Measurements from ENCODE around the gene AR. TPM values are rescaled to one million over a fixed set of nuclear protein-coding genes. Genes with fewer than 3 reads are reported as not detected.
"Not testable (repeated sequence)": the region's sequence is repeated elsewhere in the genome, so short reads cannot be mapped to it uniquely, and the experiment has no call there.

The AR gene
- polyA plus RNA-seq, 1 donor from 2014 or later: 1.1 TPM

- Histone ChIP-seq H3K27me3 (ENCODE audit: insufficient read depth, low read depth, low read length) (no peaks in the 10 kb centered on the region), H4K20me1 (ENCODE audit: insufficient read depth) (no peaks in the 10 kb centered on the region), H3K4me2 (ENCODE audit: low read length) (no peak overlapping the region), H3K9me3 (ENCODE audit: low read length) (no peaks in the 10 kb centered on the region), H3K36me3 (ENCODE audit: insufficient read depth, low read length) (no peaks in the 10 kb centered on the region), H3K27ac (ENCODE audit: low read length) (no peak overlapping the region), H3K79me2 (replicated peaks; ENCODE audit: insufficient read depth, low read length) (no peaks in the 10 kb centered on the region), H3K4me3 (ENCODE audit: low read length) (no peak overlapping the region), H3K9me2 (ENCODE audit: insufficient read depth, low read length) (no peaks in the 10 kb centered on the region), H2AFZ (ENCODE audit: low read depth, low read length) (no peak overlapping the region), H3F3A (ENCODE audit: insufficient read depth, low read length, poor library complexity, severe bottlenecking) (no peaks in the 10 kb centered on the region), H3K9ac (ENCODE audit: low read length) (no peak overlapping the region)
- no peak for TF ChIP-seq TAF1 (IDR thresholded peaks at IDR 0.05; ENCODE audit: low read depth)
- no peak for TF ChIP-seq POLR2AphosphoS5 (IDR thresholded peaks at IDR 0.05)
- TF ChIP-seq, protein P1, sequence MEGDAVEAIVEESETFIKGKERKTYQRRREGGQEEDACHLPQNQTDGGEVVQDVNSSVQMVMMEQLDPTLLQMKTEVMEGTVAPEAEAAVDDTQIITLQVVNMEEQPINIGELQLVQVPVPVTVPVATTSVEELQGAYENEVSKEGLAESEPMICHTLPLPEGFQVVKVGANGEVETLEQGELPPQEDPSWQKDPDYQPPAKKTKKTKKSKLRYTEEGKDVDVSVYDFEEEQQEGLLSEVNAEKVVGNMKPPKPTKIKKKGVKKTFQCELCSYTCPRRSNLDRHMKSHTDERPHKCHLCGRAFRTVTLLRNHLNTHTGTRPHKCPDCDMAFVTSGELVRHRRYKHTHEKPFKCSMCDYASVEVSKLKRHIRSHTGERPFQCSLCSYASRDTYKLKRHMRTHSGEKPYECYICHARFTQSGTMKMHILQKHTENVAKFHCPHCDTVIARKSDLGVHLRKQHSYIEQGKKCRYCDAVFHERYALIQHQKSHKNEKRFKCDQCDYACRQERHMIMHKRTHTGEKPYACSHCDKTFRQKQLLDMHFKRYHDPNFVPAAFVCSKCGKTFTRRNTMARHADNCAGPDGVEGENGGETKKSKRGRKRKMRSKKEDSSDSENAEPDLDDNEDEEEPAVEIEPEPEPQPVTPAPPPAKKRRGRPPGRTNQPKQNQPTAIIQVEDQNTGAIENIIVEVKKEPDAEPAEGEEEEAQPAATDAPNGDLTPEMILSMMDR (IDR thresholded peaks at IDR 0.05; ENCODE audit: poor library complexity, severe bottlenecking): no peak
- no peak for TF ChIP-seq SMC3 (conservative IDR thresholded peaks at IDR 0.05; ENCODE audit: poor library complexity)
- TF ChIP-seq MXI1 (conservative IDR thresholded peaks at IDR 0.05; ENCODE audit: poor library complexity, severe bottlenecking): no peak
- TF ChIP-seq EZH2 (IDR thresholded peaks at IDR 0.05; ENCODE audit: borderline replicate concordance, insufficient read depth, low read length, poor library complexity, severe bottlenecking): no peak
- TF ChIP-seq, protein P2, sequence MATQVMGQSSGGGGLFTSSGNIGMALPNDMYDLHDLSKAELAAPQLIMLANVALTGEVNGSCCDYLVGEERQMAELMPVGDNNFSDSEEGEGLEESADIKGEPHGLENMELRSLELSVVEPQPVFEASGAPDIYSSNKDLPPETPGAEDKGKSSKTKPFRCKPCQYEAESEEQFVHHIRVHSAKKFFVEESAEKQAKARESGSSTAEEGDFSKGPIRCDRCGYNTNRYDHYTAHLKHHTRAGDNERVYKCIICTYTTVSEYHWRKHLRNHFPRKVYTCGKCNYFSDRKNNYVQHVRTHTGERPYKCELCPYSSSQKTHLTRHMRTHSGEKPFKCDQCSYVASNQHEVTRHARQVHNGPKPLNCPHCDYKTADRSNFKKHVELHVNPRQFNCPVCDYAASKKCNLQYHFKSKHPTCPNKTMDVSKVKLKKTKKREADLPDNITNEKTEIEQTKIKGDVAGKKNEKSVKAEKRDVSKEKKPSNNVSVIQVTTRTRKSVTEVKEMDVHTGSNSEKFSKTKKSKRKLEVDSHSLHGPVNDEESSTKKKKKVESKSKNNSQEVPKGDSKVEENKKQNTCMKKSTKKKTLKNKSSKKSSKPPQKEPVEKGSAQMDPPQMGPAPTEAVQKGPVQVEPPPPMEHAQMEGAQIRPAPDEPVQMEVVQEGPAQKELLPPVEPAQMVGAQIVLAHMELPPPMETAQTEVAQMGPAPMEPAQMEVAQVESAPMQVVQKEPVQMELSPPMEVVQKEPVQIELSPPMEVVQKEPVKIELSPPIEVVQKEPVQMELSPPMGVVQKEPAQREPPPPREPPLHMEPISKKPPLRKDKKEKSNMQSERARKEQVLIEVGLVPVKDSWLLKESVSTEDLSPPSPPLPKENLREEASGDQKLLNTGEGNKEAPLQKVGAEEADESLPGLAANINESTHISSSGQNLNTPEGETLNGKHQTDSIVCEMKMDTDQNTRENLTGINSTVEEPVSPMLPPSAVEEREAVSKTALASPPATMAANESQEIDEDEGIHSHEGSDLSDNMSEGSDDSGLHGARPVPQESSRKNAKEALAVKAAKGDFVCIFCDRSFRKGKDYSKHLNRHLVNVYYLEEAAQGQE (IDR thresholded peaks at IDR 0.05; ENCODE audit: borderline replicate concordance): no peak
- no peak for TF ChIP-seq RAD21 (conservative IDR thresholded peaks at IDR 0.05)
- TF ChIP-seq EP300 (conservative IDR thresholded peaks at IDR 0.05; ENCODE audit: poor library complexity, severe bottlenecking): no peak
Measured at GRCh38 chrX:67636532-67636931, 92.7 kb downstream of the AR start.

DNA sequence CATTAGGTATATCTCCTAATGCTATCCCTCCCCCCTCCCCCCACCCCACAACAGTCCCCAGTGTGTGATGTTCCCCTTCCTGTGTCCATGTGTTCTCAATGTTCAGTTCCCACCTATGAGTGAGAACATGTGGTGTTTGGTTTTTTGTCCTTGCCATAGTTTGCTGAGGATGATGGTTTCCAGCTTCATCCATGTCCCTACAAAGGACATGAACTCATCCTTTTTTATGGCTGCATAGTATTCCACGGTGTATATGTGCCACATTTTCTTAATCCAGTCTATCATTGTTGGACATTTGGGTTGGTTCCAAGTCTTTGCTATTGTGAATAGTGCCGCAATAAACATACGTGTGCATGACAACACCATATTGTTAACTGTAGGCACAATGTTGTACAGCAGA lies 93.5 kb downstream of the AR start:
- H3K9me3 ChIP-seq (ENCODE audit: low read length); H3K4me2 ChIP-seq (ENCODE audit: low read length); H3K9ac ChIP-seq (ENCODE audit: low read length); H3K79me2 ChIP-seq (replicated peaks; ENCODE audit: insufficient read depth, low read length); H4K20me1 ChIP-seq (ENCODE audit: insufficient read depth); H3K36me3 ChIP-seq (ENCODE audit: insufficient read depth, low read length); H3K4me3 ChIP-seq (ENCODE audit: low read length); H3K27me3 ChIP-seq (ENCODE audit: insufficient read depth, low read depth, low read length); H2AFZ ChIP-seq (ENCODE audit: low read depth, low read length); H3K27ac ChIP-seq (ENCODE audit: low read length); H3K9me2 ChIP-seq (ENCODE audit: insufficient read depth, low read length); H3F3A ChIP-seq (ENCODE audit: insufficient read depth, low read length, poor library complexity, severe bottlenecking): not testable (repeated sequence)

DNA sequence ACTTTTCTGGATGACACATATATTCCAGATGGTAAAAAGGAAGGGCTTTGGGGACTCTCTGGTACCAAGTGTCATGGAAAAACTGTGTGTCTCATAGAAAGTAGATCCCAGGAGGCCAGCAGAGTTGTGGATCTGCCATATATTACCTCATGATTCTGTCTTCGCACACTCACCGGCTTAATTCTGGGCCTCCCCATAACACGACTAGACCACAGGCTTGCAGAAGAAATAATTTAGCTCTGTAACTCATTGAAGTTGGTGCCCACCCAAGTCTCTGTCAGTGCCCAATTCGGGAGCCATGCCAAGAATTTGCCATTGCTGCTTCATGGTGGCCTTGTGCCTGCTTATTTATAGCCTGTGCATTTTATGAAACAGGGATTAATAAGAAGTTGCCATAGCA lies 104.5 kb downstream of the AR start:
- Histone ChIP-seq H3F3A (ENCODE audit: insufficient read depth, low read length, poor library complexity, severe bottlenecking) (no peaks in the 10 kb centered on the region), H3K4me3 (ENCODE audit: low read length) (no peak overlapping the region), H2AFZ (ENCODE audit: low read depth, low read length) (no peak overlapping the region), H3K4me2 (ENCODE audit: low read length) (no peak overlapping the region), H3K9ac (ENCODE audit: low read length) (no peak overlapping the region), H3K27me3 (ENCODE audit: insufficient read depth, low read depth, low read length) (no peaks in the 10 kb centered on the region), H3K9me2 (ENCODE audit: insufficient read depth, low read length) (no peaks in the 10 kb centered on the region), H4K20me1 (ENCODE audit: insufficient read depth) (no peaks in the 10 kb centered on the region), H3K27ac (ENCODE audit: low read length) (no peak overlapping the region), H3K9me3 (ENCODE audit: low read length) (no peaks in the 10 kb centered on the region), H3K79me2 (replicated peaks; ENCODE audit: insufficient read depth, low read length) (no peaks in the 10 kb centered on the region), H3K36me3 (ENCODE audit: insufficient read depth, low read length) (no peaks in the 10 kb centered on the region)
- no peak for TF ChIP-seq TAF1 (IDR thresholded peaks at IDR 0.05; ENCODE audit: low read depth)
- TF ChIP-seq, protein P1 (IDR thresholded peaks at IDR 0.05; ENCODE audit: poor library complexity, severe bottlenecking): no peak
- TF ChIP-seq, protein P2 (IDR thresholded peaks at IDR 0.05; ENCODE audit: borderline replicate concordance): no peak
- no peak for TF ChIP-seq MXI1 (conservative IDR thresholded peaks at IDR 0.05; ENCODE audit: poor library complexity, severe bottlenecking)
- TF ChIP-seq RAD21 (conservative IDR thresholded peaks at IDR 0.05): no peak
- no peak for TF ChIP-seq POLR2AphosphoS5 (IDR thresholded peaks at IDR 0.05)
- no peak for TF ChIP-seq EZH2 (IDR thresholded peaks at IDR 0.05; ENCODE audit: borderline replicate concordance, insufficient read depth, low read length, poor library complexity, severe bottlenecking)
- no peak for TF ChIP-seq EP300 (conservative IDR thresholded peaks at IDR 0.05; ENCODE audit: poor library complexity, severe bottlenecking)
- no peak for TF ChIP-seq SMC3 (conservative IDR thresholded peaks at IDR 0.05; ENCODE audit: poor library complexity)

All from neural cell (in vitro differentiated cells).